ENCODE data around the gene TRMT1. TPM values are rescaled to one million over a fixed set of nuclear protein-coding genes. Genes with fewer than 3 reads are reported as not detected.

TRMT1 gene
- total RNA-seq, 1 donor from 2014 or later: 17.3 TPM

GRCh38 chr19:13162724-13163608, 46.4 kb upstream of the TRMT1 start:
- Histone ChIP-seq H3K9me3 (no peaks in the 10 kb centered on the region), H3K4me1 (peaks cover 11 to 40% of the 10 kb centered on the region in 2 donors), H3K27ac (peak overlapping the region; percentile 95 to 96), H3K4me3 (peak overlapping the region; percentile 49 to 58), H3K36me3 (no peaks in the 10 kb centered on the region), H3K27me3 (no peaks in the 10 kb centered on the region)
- no peak for TF ChIP-seq CTCF (IDR thresholded peaks at IDR 0.05)
- peak; percentile 91 to 99 for DNase-seq (ENCODE audit: low spot score in 2 of 2)
- intact Hi-C loops (cut with DNase I): loop anchor here (5.0 kb wide), 1 partner anchor 569 kb away; no protein-coding TSS in a partner anchor

- no peaks in the 10 kb centered on the region for H3K9me3 ChIP-seq
- no peaks in the 10 kb centered on the region for H3K36me3 ChIP-seq
- H3K4me1 ChIP-seq: peaks cover 6 to 37% of the 10 kb centered on the region in 2 donors
- DNase-seq (ENCODE audit: low spot score in 2 of 2): no peak
- H3K27me3 ChIP-seq: no peaks in the 10 kb centered on the region
- no peak overlapping the region for H3K4me3 ChIP-seq
- intact Hi-C loops (cut with DNase I): loop anchor here (5.0 kb wide), 1 partner anchor 572 kb away; no protein-coding TSS in a partner anchor
- no peak for TF ChIP-seq CTCF (IDR thresholded peaks at IDR 0.05)
- no peak overlapping the region for H3K27ac ChIP-seq
Measured at GRCh38 chr19:13160557-13160956, 44.0 kb upstream of the TRMT1 start.

GRCh38 chr19:13159713-13160112, 43.2 kb upstream of the TRMT1 start:
- no peaks in the 10 kb centered on the region for H3K36me3 ChIP-seq
- no peak overlapping the region for H3K27ac ChIP-seq
- TF ChIP-seq CTCF (IDR thresholded peaks at IDR 0.05): no peak
- peaks cover 6 to 31% of the 10 kb centered on the region in 2 donors for H3K4me1 ChIP-seq
- H3K27me3 ChIP-seq: no peaks in the 10 kb centered on the region
- no peak overlapping the region for H3K4me3 ChIP-seq
- H3K9me3 ChIP-seq: no peaks in the 10 kb centered on the region
- intact Hi-C loops (cut with DNase I): loop anchor here (5.0 to 10.0 kb wide), 2 partner anchors 573 to 845 kb away; partner anchors contain the start of gene RFX1
- DNase-seq (ENCODE audit: low spot score in 2 of 2): no peak

- H3K9me3 ChIP-seq: no peaks in the 10 kb centered on the region
- H3K27ac ChIP-seq: peak overlapping the region; percentile 99
- no peaks in the 10 kb centered on the region for H3K27me3 ChIP-seq
- peaks cover 0 to 12% of the 10 kb centered on the region in 2 donors for H3K36me3 ChIP-seq
- intact Hi-C loops (cut with DNase I): loop anchor here (10.0 kb wide), 1 partner anchor 849 kb away; the partner anchor contains the start of gene RFX1
- peak; percentile 40 to 91 for DNase-seq (ENCODE audit: low spot score in 2 of 2)
- H3K4me1 ChIP-seq: peaks cover 0 to 6% of the 10 kb centered on the region in 2 donors
- H3K4me3 ChIP-seq: peak overlapping the region; percentile 92 to 99
- no peak for TF ChIP-seq CTCF (IDR thresholded peaks at IDR 0.05)
Measured at GRCh38 chr19:13155472-13156359, 39.2 kb upstream of the TRMT1 start.

GRCh38 chr19:13154911-13155471, 38.5 kb upstream of the TRMT1 start:
- peak in 1 of 3 experiments; percentile 12 for TF ChIP-seq CTCF (IDR thresholded peaks at IDR 0.05)

More at GRCh38 chr19:13154911-13155471, 38.5 kb upstream of the TRMT1 start:
- intact Hi-C loops (cut with DNase I): loop anchor here (5.0 to 10.0 kb wide), 5 partner anchors 378 to 917 kb away; partner anchors contain the start of genes HOOK2, MISP3, RFX1 and ZSWIM4
- Histone ChIP-seq H3K9me3 (no peaks in the 10 kb centered on the region), H3K27ac (peak overlapping the region; percentile 99), H3K27me3 (no peaks in the 10 kb centered on the region), H3K36me3 (peaks cover 0 to 12% of the 10 kb centered on the region in 2 donors), H3K4me3 (peak overlapping the region; percentile 92 to 99), H3K4me1 (peaks cover 0 to 6% of the 10 kb centered on the region in 2 donors)
- peak; percentile 48 to 84 for DNase-seq (ENCODE audit: low spot score in 2 of 2)

Data from ascending aorta (tissue), 2 donors.